ENCODE data around the gene PRRX2. TPM values are rescaled to one million over a fixed set of nuclear protein-coding genes. Genes with fewer than 3 reads are reported as not detected.

The PRRX2 gene
- total RNA-seq, 1 experiment from 2014 or later: not detected

DNA sequence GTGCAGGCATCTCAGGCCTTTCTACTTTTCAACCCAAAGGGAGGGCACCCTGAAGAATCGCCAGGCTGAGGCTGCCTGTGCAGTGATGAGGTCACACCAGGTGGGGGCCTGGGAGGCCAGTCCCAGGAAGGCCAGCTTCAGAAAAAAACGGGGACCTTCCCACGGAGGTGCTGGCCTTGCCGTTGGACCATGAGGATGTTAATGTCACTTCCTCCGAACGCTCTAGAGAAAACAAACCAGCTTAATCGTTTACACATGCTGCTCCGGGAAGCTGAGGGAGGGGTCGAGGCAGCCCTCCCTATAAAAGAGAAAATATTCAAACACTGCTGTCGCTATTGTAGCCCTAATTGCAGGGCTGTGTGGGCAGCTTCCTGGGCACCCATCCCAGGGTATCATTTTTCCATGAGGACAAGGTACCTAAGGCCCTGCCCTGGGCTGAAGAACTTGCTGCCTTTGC lies 60.4 kb downstream of the PRRX2 start:
- Histone ChIP-seq H3K9me2 (replicated peaks; ENCODE audit: insufficient read depth, low read length) (no peaks in the 10 kb centered on the region), H3K27me3 (ENCODE audit: low read length) (no peaks in the 10 kb centered on the region), H2AFZ (ENCODE audit: low read length) (no peak overlapping the region), H3K9me3 (ENCODE audit: low read length) (no peaks in the 10 kb centered on the region), H3K79me2 (ENCODE audit: low read length) (no peaks in the 10 kb centered on the region), H3K4me2 (ENCODE audit: low read depth, low read length, poor library complexity, severe bottlenecking) (no peak overlapping the region), H3K9ac (ENCODE audit: low read length) (no peak overlapping the region), H3K27ac (ENCODE audit: low read length) (no peak overlapping the region), H3K36me3 (ENCODE audit: insufficient read depth, low read length) (no peaks in the 10 kb centered on the region), H3K4me1 (ENCODE audit: low read length) (peaks cover 2% of the 10 kb centered on the region), H4K20me1 (ENCODE audit: insufficient read depth, low read depth, low read length) (no peaks in the 10 kb centered on the region), H3K4me3 (ENCODE audit: low read length) (no peak overlapping the region)
- DNase-seq: no peak

DNA sequence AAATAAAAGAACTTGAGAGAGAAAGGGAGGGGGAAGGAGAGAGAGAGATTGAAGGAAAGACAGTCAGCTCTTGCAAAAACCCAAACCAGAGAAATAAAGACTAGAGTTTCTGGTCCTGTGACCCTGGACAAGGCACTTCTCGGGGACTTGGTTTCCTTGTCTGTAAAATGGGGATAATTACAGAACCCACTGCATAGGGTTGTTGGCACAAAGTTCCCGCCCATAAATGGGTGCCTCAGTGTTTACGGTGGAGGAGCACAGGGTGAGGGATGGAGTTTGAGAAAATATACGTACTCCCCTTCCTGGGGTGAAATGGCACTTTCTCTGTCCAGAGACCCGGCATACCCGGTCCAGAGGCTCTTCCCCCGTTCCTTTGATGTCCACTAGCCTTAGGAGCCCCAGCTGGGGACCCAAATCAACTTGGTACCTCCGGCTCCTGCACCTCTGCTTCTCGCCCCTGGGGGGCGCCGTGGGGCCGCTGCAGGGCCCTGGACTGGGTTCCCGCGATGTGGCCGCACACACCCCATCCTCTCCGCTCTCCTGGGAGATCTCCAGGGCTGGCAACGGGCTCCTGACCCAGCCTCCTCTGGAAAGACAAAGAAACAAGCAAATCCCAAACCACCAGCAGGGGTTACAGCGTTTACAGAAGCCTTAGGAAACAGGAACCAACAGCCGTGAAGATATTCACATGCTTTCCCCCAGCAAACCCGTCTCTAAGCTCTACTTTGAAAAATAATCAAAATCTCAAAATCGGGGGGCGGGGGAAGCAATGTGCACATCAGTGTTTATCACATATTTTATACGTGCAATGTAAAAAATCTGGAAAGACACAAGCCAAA lies 61.1 kb downstream of the PRRX2 start:
- Histone ChIP-seq H3K9ac (ENCODE audit: low read length) (no peak overlapping the region), H3K4me2 (ENCODE audit: low read depth, low read length, poor library complexity, severe bottlenecking) (peak overlapping the region; percentile 32)
- peak; percentile 82 for DNase-seq

DNA sequence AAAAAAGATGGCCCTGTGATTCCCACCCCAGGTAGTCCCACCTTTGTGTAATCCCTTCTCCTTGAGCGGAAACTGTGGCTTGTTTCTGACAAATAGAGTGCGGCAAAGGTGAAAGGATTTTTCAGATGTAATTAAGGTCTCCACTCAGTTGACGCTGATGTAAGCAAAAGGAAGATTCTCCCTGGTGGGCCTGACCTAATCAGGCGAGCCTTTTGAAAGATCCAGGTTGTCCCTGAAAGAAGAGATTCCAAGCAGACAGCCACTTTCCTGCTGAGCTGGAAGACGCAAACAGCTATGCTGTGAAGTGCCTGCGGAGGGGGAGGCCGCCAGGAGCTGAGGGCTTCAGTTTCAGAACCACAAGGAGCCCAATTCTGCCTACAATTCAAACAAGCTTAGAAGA lies 63.3 kb downstream of the PRRX2 start:
- no peaks in the 10 kb centered on the region for H3K36me3 ChIP-seq (ENCODE audit: insufficient read depth, low read length)
- H3K27me3 ChIP-seq (ENCODE audit: low read length): no peaks in the 10 kb centered on the region
- H4K20me1 ChIP-seq (ENCODE audit: insufficient read depth, low read depth, low read length): no peaks in the 10 kb centered on the region
- H2AFZ ChIP-seq (ENCODE audit: low read length): no peak overlapping the region
- no peak overlapping the region for H3K9ac ChIP-seq (ENCODE audit: low read length)
- H3K4me2 ChIP-seq (ENCODE audit: low read depth, low read length, poor library complexity, severe bottlenecking): no peak overlapping the region
- no peak overlapping the region for H3K4me3 ChIP-seq (ENCODE audit: low read length)
- H3K9me3 ChIP-seq (ENCODE audit: low read length): no peaks in the 10 kb centered on the region
- H3K27ac ChIP-seq (ENCODE audit: low read length): no peak overlapping the region
- H3K9me2 ChIP-seq (replicated peaks; ENCODE audit: insufficient read depth, low read length): no peaks in the 10 kb centered on the region
- H3K79me2 ChIP-seq (ENCODE audit: low read length): no peaks in the 10 kb centered on the region
- H3K4me1 ChIP-seq (ENCODE audit: low read length): peaks cover 2% of the 10 kb centered on the region
- DNase-seq: no peak

More for the DNA sequence above, 61.1 kb downstream of the PRRX2 start:
- Histone ChIP-seq H3K36me3 (ENCODE audit: insufficient read depth, low read length) (no peaks in the 10 kb centered on the region), H4K20me1 (ENCODE audit: insufficient read depth, low read depth, low read length) (no peaks in the 10 kb centered on the region), H3K4me3 (ENCODE audit: low read length) (no peak overlapping the region), H3K9me2 (replicated peaks; ENCODE audit: insufficient read depth, low read length) (no peaks in the 10 kb centered on the region), H3K27ac (ENCODE audit: low read length) (no peak overlapping the region), H3K4me1 (ENCODE audit: low read length) (peaks cover 2% of the 10 kb centered on the region), H3K9me3 (ENCODE audit: low read length) (no peaks in the 10 kb centered on the region), H3K79me2 (ENCODE audit: low read length) (no peaks in the 10 kb centered on the region), H2AFZ (ENCODE audit: low read length) (peak overlapping the region; percentile 54; the same call in 1 of the 2 replicates), H3K27me3 (ENCODE audit: low read length) (no peaks in the 10 kb centered on the region)

DNA sequence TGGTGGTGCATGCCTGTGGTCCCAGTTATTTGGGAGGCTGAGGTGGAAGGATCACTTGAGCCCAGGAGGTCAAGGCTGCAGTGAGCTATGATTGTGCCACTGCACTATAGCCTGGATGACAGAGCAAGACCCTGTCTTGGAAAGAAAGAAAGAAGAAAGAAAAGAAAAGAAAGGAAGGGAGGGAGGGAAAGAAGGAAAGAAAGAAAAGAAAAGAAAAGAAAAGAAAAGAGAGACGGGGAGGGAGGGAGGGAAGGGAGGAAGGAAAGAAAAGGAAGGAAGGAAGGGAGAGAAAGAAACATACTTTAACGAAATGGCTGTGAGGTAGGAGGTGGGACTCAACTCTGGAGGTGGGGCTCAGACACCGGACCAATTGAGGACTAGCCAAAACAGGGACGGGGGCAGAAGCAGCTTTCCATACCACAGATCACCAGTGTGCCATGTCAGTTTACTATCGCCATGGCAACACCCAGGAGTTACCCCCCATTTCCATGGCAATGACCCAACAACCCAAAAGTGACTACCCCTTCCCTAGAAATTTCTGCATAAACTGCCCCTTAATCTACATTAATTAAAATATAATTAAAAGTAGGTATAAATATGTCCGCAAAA lies 66.1 kb downstream of the PRRX2 start:
- DNase-seq: no peak
- Histone ChIP-seq H4K20me1 (ENCODE audit: insufficient read depth, low read depth, low read length) (no peaks in the 10 kb centered on the region), H3K4me2 (ENCODE audit: low read depth, low read length, poor library complexity, severe bottlenecking) (no peak overlapping the region), H3K4me3 (ENCODE audit: low read length) (no peak overlapping the region), H3K4me1 (ENCODE audit: low read length) (peaks cover 2% of the 10 kb centered on the region), H3K9me3 (ENCODE audit: low read length) (no peaks in the 10 kb centered on the region), H2AFZ (ENCODE audit: low read length) (no peak overlapping the region), H3K79me2 (ENCODE audit: low read length) (no peaks in the 10 kb centered on the region), H3K27me3 (ENCODE audit: low read length) (no peaks in the 10 kb centered on the region), H3K27ac (ENCODE audit: low read length) (no peak overlapping the region), H3K36me3 (ENCODE audit: insufficient read depth, low read length) (no peaks in the 10 kb centered on the region), H3K9ac (ENCODE audit: low read length) (no peak overlapping the region), H3K9me2 (replicated peaks; ENCODE audit: insufficient read depth, low read length) (no peaks in the 10 kb centered on the region)

DNA sequence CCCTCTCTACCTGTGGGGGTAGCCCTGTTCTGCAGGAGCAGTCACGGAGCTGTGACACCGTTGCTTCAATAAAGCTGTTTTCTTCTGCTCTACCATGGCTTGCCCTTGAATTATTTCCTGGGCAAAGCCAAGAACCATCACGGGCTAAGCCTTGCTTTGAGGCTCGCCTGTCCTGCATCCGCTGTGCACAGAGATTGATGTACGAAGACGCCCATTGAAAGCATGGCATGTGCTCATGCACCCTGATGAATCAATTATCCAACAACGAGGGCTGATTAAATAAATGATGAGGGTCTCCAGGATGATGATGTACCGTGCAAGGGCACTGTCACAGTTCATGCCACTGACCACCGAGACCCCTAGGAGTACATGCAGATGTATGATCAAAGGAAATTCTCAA lies 66.7 kb downstream of the PRRX2 start:
- H3K27ac ChIP-seq (ENCODE audit: low read length): no peak overlapping the region
- no peaks in the 10 kb centered on the region for H3K9me3 ChIP-seq (ENCODE audit: low read length)
- no peak overlapping the region for H3K4me3 ChIP-seq (ENCODE audit: low read length)
- no peaks in the 10 kb centered on the region for H3K4me1 ChIP-seq (ENCODE audit: low read length)
- H3K27me3 ChIP-seq (ENCODE audit: low read length): no peaks in the 10 kb centered on the region
- H3K9me2 ChIP-seq (replicated peaks; ENCODE audit: insufficient read depth, low read length): no peaks in the 10 kb centered on the region
- H3K79me2 ChIP-seq (ENCODE audit: low read length): no peaks in the 10 kb centered on the region
- no peaks in the 10 kb centered on the region for H3K36me3 ChIP-seq (ENCODE audit: insufficient read depth, low read length)
- H2AFZ ChIP-seq (ENCODE audit: low read length): no peak overlapping the region
- H4K20me1 ChIP-seq (ENCODE audit: insufficient read depth, low read depth, low read length): no peaks in the 10 kb centered on the region
- DNase-seq: no peak
- H3K4me2 ChIP-seq (ENCODE audit: low read depth, low read length, poor library complexity, severe bottlenecking): no peak overlapping the region
- no peak overlapping the region for H3K9ac ChIP-seq (ENCODE audit: low read length)

DNA sequence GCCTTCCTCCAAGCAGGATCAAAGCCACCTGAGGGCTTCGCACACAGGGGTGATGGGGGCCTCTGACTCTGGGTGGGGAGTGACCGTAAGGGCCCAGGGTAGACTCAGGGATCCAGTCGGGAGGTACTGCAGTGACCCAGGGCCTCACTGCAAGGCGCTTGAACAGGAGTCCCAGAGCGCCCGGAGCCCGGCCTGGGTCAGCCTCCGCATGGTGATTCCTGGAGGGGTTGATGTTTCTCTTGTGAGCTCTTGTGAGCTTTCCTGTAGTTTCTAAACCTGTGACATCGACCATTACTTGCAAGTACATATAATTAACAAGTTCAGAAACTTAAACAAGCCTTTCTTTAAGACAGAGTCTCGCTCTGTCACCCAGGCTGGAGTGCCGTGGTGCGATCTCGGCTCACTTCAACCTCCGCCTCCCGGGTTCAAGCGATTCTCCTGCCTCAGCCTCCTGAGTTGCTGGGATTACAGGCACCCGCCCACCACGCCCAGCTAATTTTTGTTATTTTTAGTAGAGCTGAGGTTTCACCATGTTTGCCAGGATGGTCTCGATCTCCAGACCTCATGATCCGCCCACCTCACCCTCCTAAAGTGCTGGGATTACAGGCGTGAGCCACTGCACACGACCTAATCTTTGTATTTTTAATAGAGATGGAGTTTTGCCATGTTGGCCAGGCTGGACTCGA lies 67.6 kb downstream of the PRRX2 start:
- H3K9me2 ChIP-seq (replicated peaks; ENCODE audit: insufficient read depth, low read length): no peaks in the 10 kb centered on the region
- 0 out of 2 replicates have a peak, but pooled peaks cover 4% of the 10 kb centered on the region for H3K4me1 ChIP-seq (ENCODE audit: low read length)
- no peak for DNase-seq
- no peak overlapping the region for H3K4me2 ChIP-seq (ENCODE audit: low read depth, low read length, poor library complexity, severe bottlenecking)
- H3K27me3 ChIP-seq (ENCODE audit: low read length): no peaks in the 10 kb centered on the region
- no peak overlapping the region for H3K4me3 ChIP-seq (ENCODE audit: low read length)
- H3K27ac ChIP-seq (ENCODE audit: low read length): no peak overlapping the region
- no peaks in the 10 kb centered on the region for H3K9me3 ChIP-seq (ENCODE audit: low read length)
- no peaks in the 10 kb centered on the region for H3K36me3 ChIP-seq (ENCODE audit: insufficient read depth, low read length)
- H3K9ac ChIP-seq (ENCODE audit: low read length): no peak overlapping the region
- H3K79me2 ChIP-seq (ENCODE audit: low read length): no peaks in the 10 kb centered on the region
- no peaks in the 10 kb centered on the region for H4K20me1 ChIP-seq (ENCODE audit: insufficient read depth, low read depth, low read length)
- H2AFZ ChIP-seq (ENCODE audit: low read length): no peak overlapping the region

DNA sequence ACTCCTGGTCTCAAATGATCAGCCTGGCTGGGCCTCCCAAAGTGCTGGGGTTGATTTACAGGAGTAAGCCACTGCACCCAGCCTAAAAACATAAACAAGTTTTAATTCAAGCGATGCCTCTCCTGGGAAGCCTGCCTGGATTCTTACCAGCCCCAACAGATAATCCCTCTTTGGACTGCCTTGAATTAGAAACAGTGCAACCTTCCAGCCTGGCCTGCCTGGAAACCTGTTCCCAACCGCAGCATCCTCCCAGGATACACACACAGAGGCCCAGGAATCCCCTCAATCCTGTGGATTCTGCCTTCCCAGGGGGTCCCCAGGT lies 68.1 kb downstream of the PRRX2 start:
- Histone ChIP-seq H3K36me3 (ENCODE audit: insufficient read depth, low read length) (no peaks in the 10 kb centered on the region), H3K4me3 (ENCODE audit: low read length) (no peak overlapping the region), H3K27me3 (ENCODE audit: low read length) (no peaks in the 10 kb centered on the region), H3K9me2 (replicated peaks; ENCODE audit: insufficient read depth, low read length) (no peaks in the 10 kb centered on the region), H3K9ac (ENCODE audit: low read length) (no peak overlapping the region), H3K4me2 (ENCODE audit: low read depth, low read length, poor library complexity, severe bottlenecking) (no peak overlapping the region), H3K79me2 (ENCODE audit: low read length) (no peaks in the 10 kb centered on the region), H4K20me1 (ENCODE audit: insufficient read depth, low read depth, low read length) (no peaks in the 10 kb centered on the region), H3K4me1 (ENCODE audit: low read length) (0 out of 2 replicates have a peak, but pooled peaks cover 4% of the 10 kb centered on the region), H3K9me3 (ENCODE audit: low read length) (no peaks in the 10 kb centered on the region), H2AFZ (ENCODE audit: low read length) (no peak overlapping the region), H3K27ac (ENCODE audit: low read length) (no peak overlapping the region)
- DNase-seq: no peak

DNA sequence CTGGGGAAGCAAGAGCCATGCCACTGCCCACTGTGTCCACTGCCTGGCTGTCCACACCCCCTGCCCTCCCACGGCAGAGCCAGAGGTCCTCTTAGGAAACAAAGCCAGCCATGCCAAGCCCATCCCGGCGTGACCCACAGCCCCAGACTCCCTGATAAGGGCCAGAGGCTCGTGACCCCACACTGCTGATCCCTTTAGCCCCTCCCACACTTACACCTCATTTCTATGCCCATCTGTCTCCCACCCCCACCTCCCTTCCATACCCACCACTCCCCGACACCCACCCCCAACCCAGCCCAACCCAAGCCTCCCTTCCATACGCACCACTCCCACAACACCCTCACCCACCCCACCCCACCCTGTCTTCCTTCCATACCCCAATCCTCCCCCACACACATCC lies 70.1 kb downstream of the PRRX2 start:
- no peaks in the 10 kb centered on the region for H3K36me3 ChIP-seq (ENCODE audit: insufficient read depth, low read length)

More for the DNA sequence above, 70.1 kb downstream of the PRRX2 start:
- Histone ChIP-seq H3K79me2 (ENCODE audit: low read length) (no peaks in the 10 kb centered on the region), H3K4me2 (ENCODE audit: low read depth, low read length, poor library complexity, severe bottlenecking) (no peak overlapping the region), H3K9me3 (ENCODE audit: low read length) (no peaks in the 10 kb centered on the region), H3K9me2 (replicated peaks; ENCODE audit: insufficient read depth, low read length) (no peaks in the 10 kb centered on the region), H3K9ac (ENCODE audit: low read length) (no peak overlapping the region), H3K27me3 (ENCODE audit: low read length) (no peaks in the 10 kb centered on the region), H4K20me1 (ENCODE audit: insufficient read depth, low read depth, low read length) (no peaks in the 10 kb centered on the region), H3K27ac (ENCODE audit: low read length) (no peak overlapping the region), H3K4me1 (ENCODE audit: low read length) (0 out of 2 replicates have a peak, but pooled peaks cover 4% of the 10 kb centered on the region), H2AFZ (ENCODE audit: low read length) (no peak overlapping the region), H3K4me3 (ENCODE audit: low read length) (no peak overlapping the region)
- DNase-seq: no peak

Data from Karpas-422 (cell line).